Neuron (in vitro differentiated cells): ENCODE data around the gene STXBP6.
"Not testable (repeated sequence)": the region's sequence is repeated elsewhere in the genome, so short reads cannot be mapped to it uniquely, and the experiment has no call there.

Source experiments
- H2AFZ ChIP-seq: one replicate; pipeline ENCODE4 v1.6.1; 2013; ENCODE audit warnings: low read depth, mild to moderate bottlenecking, inconsistent platforms, low read length, moderate library complexity
- H3K27me3 ChIP-seq: one replicate; pipeline ENCODE4 v1.6.1; 2013; ENCODE audit warnings: low read length; ENCODE audit not compliant: insufficient read depth
- H3K36me3 ChIP-seq: one replicate; pipeline ENCODE4 v1.6.1; 2013; ENCODE audit warnings: low read length; ENCODE audit not compliant: insufficient read depth
- H3K4me1 ChIP-seq: one replicate; pipeline ENCODE4 v1.6.1; 2013; ENCODE audit warnings: low read length; ENCODE audit not compliant: insufficient read depth
- H3K4me3 ChIP-seq: 2 replicates; pipeline ENCODE4 v1.5.1; 2013; ENCODE audit warnings: mild to moderate bottlenecking, low read length, moderate library complexity
- H3K9me3 ChIP-seq: one replicate; pipeline ENCODE4 v1.6.1; 2013; ENCODE audit warnings: low read length

The STXBP6 gene

GRCh38 chr14:24794644-24795305 lies 255.2 kb downstream of the STXBP6 start:
- no peaks in the 10 kb centered on the region for H3K36me3 ChIP-seq
- H3K4me1 ChIP-seq = no peaks in the 10 kb centered on the region
- no peaks in the 10 kb centered on the region for H3K9me3 ChIP-seq
- H2AFZ ChIP-seq = no peak overlapping the region
- H3K27me3 ChIP-seq = no peaks in the 10 kb centered on the region
- H3K4me3 ChIP-seq = no peak overlapping the region

GRCh38 chr14:24790196-24790595 lies 259.8 kb downstream of the STXBP6 start:
- Histone ChIP-seq H3K27me3 (no peaks in the 10 kb centered on the region), H3K4me3 (no peak overlapping the region), H3K4me1 (no peaks in the 10 kb centered on the region), H3K36me3 (no peaks in the 10 kb centered on the region), H3K9me3 (no peaks in the 10 kb centered on the region), H2AFZ (no peak overlapping the region)

GRCh38 chr14:24789378-24789884 lies 260.5 kb downstream of the STXBP6 start:
- Histone ChIP-seq H3K9me3 (no peaks in the 10 kb centered on the region), H3K4me3 (no peak overlapping the region), H2AFZ (no peak overlapping the region), H3K4me1 (no peaks in the 10 kb centered on the region), H3K27me3 (no peaks in the 10 kb centered on the region), H3K36me3 (no peaks in the 10 kb centered on the region)

- Histone ChIP-seq H3K9me3 (no peaks in the 10 kb centered on the region), H3K4me3 (no peak overlapping the region), H3K36me3 (no peaks in the 10 kb centered on the region), H2AFZ (no peak overlapping the region), H3K27me3 (peaks cover 4% of the 10 kb centered on the region), H3K4me1 (no peaks in the 10 kb centered on the region)
Observed at GRCh38 chr14:24785698-24786097, 264.2 kb downstream of the STXBP6 start.

- Histone ChIP-seq H3K4me1 (no peaks in the 10 kb centered on the region), H2AFZ (no peak overlapping the region), H3K9me3 (no peaks in the 10 kb centered on the region), H3K27me3 (peaks cover 4% of the 10 kb centered on the region), H3K36me3 (no peaks in the 10 kb centered on the region), H3K4me3 (no peak overlapping the region)
Observed at GRCh38 chr14:24784981-24785380, 265.0 kb downstream of the STXBP6 start.

- Histone ChIP-seq H3K4me3 (no peak overlapping the region), H3K4me1 (no peaks in the 10 kb centered on the region), H2AFZ (no peak overlapping the region), H3K9me3 (no peaks in the 10 kb centered on the region), H3K27me3 (peaks cover 6% of the 10 kb centered on the region), H3K36me3 (no peaks in the 10 kb centered on the region)
Observed at GRCh38 chr14:24783791-24784190, 266.2 kb downstream of the STXBP6 start.

- Histone ChIP-seq H3K27me3 (peaks cover 6% of the 10 kb centered on the region), H3K4me3 (no peak overlapping the region), H3K36me3 (no peaks in the 10 kb centered on the region), H2AFZ (no peak overlapping the region), H3K4me1 (no peaks in the 10 kb centered on the region), H3K9me3 (no peaks in the 10 kb centered on the region)
Observed at GRCh38 chr14:24780281-24780680, 269.7 kb downstream of the STXBP6 start.

- H3K4me1 ChIP-seq = no peaks in the 10 kb centered on the region
- H3K9me3 ChIP-seq = no peaks in the 10 kb centered on the region
- no peaks in the 10 kb centered on the region for H3K36me3 ChIP-seq
- H2AFZ ChIP-seq = no peak overlapping the region
- peaks cover 6% of the 10 kb centered on the region for H3K27me3 ChIP-seq
- no peak overlapping the region for H3K4me3 ChIP-seq
Observed at GRCh38 chr14:24777678-24778077, 272.3 kb downstream of the STXBP6 start.

GRCh38 chr14:24775950-24776349 lies 274.0 kb downstream of the STXBP6 start:
- H3K4me3 ChIP-seq = no peak overlapping the region
- no peaks in the 10 kb centered on the region for H3K9me3 ChIP-seq

GRCh38 chr14:24774187-24774915 lies 275.6 kb downstream of the STXBP6 start:
- Histone ChIP-seq H2AFZ (no peak overlapping the region), H3K36me3 (no peaks in the 10 kb centered on the region), H3K4me1 (no peaks in the 10 kb centered on the region), H3K27me3 (peaks cover 3% of the 10 kb centered on the region), H3K9me3 (no peaks in the 10 kb centered on the region), H3K4me3 (no peak overlapping the region)

More at GRCh38 chr14:24775950-24776349, 274.0 kb downstream of the STXBP6 start:
- H3K27me3 ChIP-seq = peaks cover 3% of the 10 kb centered on the region
- no peak overlapping the region for H2AFZ ChIP-seq
- no peaks in the 10 kb centered on the region for H3K4me1 ChIP-seq
- no peaks in the 10 kb centered on the region for H3K36me3 ChIP-seq

GRCh38 chr14:24773564-24773963 lies 276.4 kb downstream of the STXBP6 start:
- H3K27me3 ChIP-seq, H3K36me3 ChIP-seq, H2AFZ ChIP-seq, H3K4me3 ChIP-seq, H3K4me1 ChIP-seq, H3K9me3 ChIP-seq: not testable (repeated sequence)

- H2AFZ ChIP-seq = no peak overlapping the region
- no peaks in the 10 kb centered on the region for H3K9me3 ChIP-seq
- no peaks in the 10 kb centered on the region for H3K27me3 ChIP-seq
Observed at GRCh38 chr14:24766434-24766833, 283.5 kb downstream of the STXBP6 start.

GRCh38 chr14:24761141-24761540 lies 288.8 kb downstream of the STXBP6 start:
- Histone ChIP-seq H3K27me3 (no peaks in the 10 kb centered on the region), H3K9me3 (no peaks in the 10 kb centered on the region), H2AFZ (no peak overlapping the region), H3K4me1 (no peaks in the 10 kb centered on the region), H3K36me3 (no peaks in the 10 kb centered on the region), H3K4me3 (no peak overlapping the region)

More at GRCh38 chr14:24766434-24766833, 283.5 kb downstream of the STXBP6 start:
- Histone ChIP-seq H3K4me3 (no peak overlapping the region), H3K36me3 (no peaks in the 10 kb centered on the region), H3K4me1 (no peaks in the 10 kb centered on the region)
